Measurements from ENCODE around the gene NDUFB2. TPM values are rescaled to one million over a fixed set of nuclear protein-coding genes. Genes with fewer than 3 reads are reported as not detected.

The NDUFB2 gene
- total and polyA plus RNA-seq, 2 of the 13 experiments (the other 11 are each of a cell fraction or from before 2014, with no cell fraction given): 206 to 221 TPM

- in situ Hi-C loops (cut with HindIII; ENCODE audit: extremely low pct_ligation_motif_present, low pct_unique_long_range_greater_than_20kb) (loop anchor here (5.0 kb wide), 1 partner anchor 132 kb away; no protein-coding TSS in a partner anchor), intact Hi-C loops (cut with micrococcal nuclease; ENCODE audit: unreplicated experiment) (loop anchor here (10.0 kb wide), 1 partner anchor 365 kb away; the partner anchor contains the start of gene MRPS33)
- H4K20me1 ChIP-seq (ENCODE audit: insufficient read depth, low read length): no peaks in the 10 kb centered on the region
- 46% methylated on average over 5 of the region's 6 CpGs for WGBS (ENCODE audit: low lambda C conversion rate)
- no peaks in the 10 kb centered on the region for H3K36me3 ChIP-seq (replicated peaks in 1 of 2; ENCODE audit: control insufficient read depth in 1 of 2, insufficient read depth in 2 of 2, low read length in 2 of 2)
- BruUV-seq (replicated peaks): no TSS peak
- no peak overlapping the region for H3K27ac ChIP-seq (ENCODE audit: extremely low read length, insufficient read depth, low read length)
- ATAC-seq (no peak), FAIRE-seq (no peak), DNase-seq (ENCODE audit: low spot score) (no peak)
- no peak overlapping the region for H3K4me3 ChIP-seq (replicated peaks in 1 of 3; ENCODE audit: insufficient read depth in 1 of 3, low read depth in 2 of 3, low read length in 3 of 3)
- H3K27me3 ChIP-seq (ENCODE audit: control insufficient read depth in 1 of 2, insufficient read depth in 2 of 2, low read length in 2 of 2): peaks cover 0 to 7% of the 10 kb centered on the region in 2 experiments; a peak in 3 of 5 replicates
- no peak overlapping the region for H3K4me2 ChIP-seq (ENCODE audit: low read depth, low read length)
- H3K79me2 ChIP-seq (ENCODE audit: insufficient read depth, low read length): no peaks in the 10 kb centered on the region
- ChIA-PET CTCF (ENCODE audit: low intra/inter-chr PET ratio, low total read pairs) (no interaction called here), POLR2A (no interaction called here)
- TF ChIP-seq NFYB (CRISPR knock-in tag; IDR thresholded peaks at IDR 0.05) (no peak), ZNF251 (CRISPR knock-in tag; IDR thresholded peaks at IDR 0.05) (no peak), SNRNP70 (IDR thresholded peaks at IDR 0.05; ENCODE audit: low read depth, low read length) (no peak), POLR2AphosphoS2 (IDR thresholded peaks at IDR 0.05; ENCODE audit: low read depth, low read length) (no peak), HMG20B (CRISPR knock-in tag; conservative IDR thresholded peaks at IDR 0.05) (no peak)
- no peaks in the 10 kb centered on the region for H3K9me3 ChIP-seq (ENCODE audit: low read length)
- no peak overlapping the region for H3K9ac ChIP-seq (ENCODE audit: insufficient read depth, low read depth, low read length)
- H3K4me1 ChIP-seq (ENCODE audit: insufficient read depth, low read length): peaks cover 4% of the 10 kb centered on the region; the same call in 1 of the 2 replicates
- no peak overlapping the region for H2AFZ ChIP-seq (ENCODE audit: low read length)
Observed at GRCh38 chr7:140649556-140650205, 46.8 kb upstream of the NDUFB2 start.

- Histone ChIP-seq H3K27me3 (ENCODE audit: control insufficient read depth in 1 of 2, insufficient read depth in 2 of 2, low read length in 2 of 2) (peaks cover 0 to 7% of the 10 kb centered on the region in 2 experiments; a peak in 3 of 5 replicates), H3K27ac (ENCODE audit: extremely low read length, insufficient read depth, low read length) (no peak overlapping the region), H3K4me2 (ENCODE audit: low read depth, low read length) (no peak overlapping the region), H3K36me3 (replicated peaks in 1 of 2; ENCODE audit: control insufficient read depth in 1 of 2, insufficient read depth in 2 of 2, low read length in 2 of 2) (no peaks in the 10 kb centered on the region), H4K20me1 (ENCODE audit: insufficient read depth, low read length) (no peaks in the 10 kb centered on the region), H3K4me1 (ENCODE audit: insufficient read depth, low read length) (peaks cover 4% of the 10 kb centered on the region; the same call in 1 of the 2 replicates), H2AFZ (ENCODE audit: low read length) (no peak overlapping the region), H3K9ac (ENCODE audit: insufficient read depth, low read depth, low read length) (no peak overlapping the region), H3K9me3 (ENCODE audit: low read length) (no peaks in the 10 kb centered on the region), H3K79me2 (ENCODE audit: insufficient read depth, low read length) (no peaks in the 10 kb centered on the region), H3K4me3 (replicated peaks in 1 of 3; ENCODE audit: insufficient read depth in 1 of 3, low read depth in 2 of 3, low read length in 3 of 3) (no peak overlapping the region)
- intact Hi-C loops (cut with micrococcal nuclease; ENCODE audit: unreplicated experiment) (loop anchor here (10.0 kb wide), 1 partner anchor 364 kb away; the partner anchor contains the start of gene MRPS33), in situ Hi-C loops (cut with HindIII; ENCODE audit: extremely low pct_ligation_motif_present, low pct_unique_long_range_greater_than_20kb) (loop anchor here (5.0 kb wide), 1 partner anchor 133 kb away; no protein-coding TSS in a partner anchor)
- no TSS peak for BruUV-seq (replicated peaks)
- CTCF ChIA-PET (ENCODE audit: low intra/inter-chr PET ratio, low total read pairs): no interaction called here
- POLR2A ChIA-PET: no interaction called here
- 46% methylated on average over 12 of the region's 12 CpGs for WGBS (ENCODE audit: low lambda C conversion rate)
- no peak for DNase-seq (ENCODE audit: low spot score)
- no peak for ATAC-seq
- TF ChIP-seq, protein P1, sequence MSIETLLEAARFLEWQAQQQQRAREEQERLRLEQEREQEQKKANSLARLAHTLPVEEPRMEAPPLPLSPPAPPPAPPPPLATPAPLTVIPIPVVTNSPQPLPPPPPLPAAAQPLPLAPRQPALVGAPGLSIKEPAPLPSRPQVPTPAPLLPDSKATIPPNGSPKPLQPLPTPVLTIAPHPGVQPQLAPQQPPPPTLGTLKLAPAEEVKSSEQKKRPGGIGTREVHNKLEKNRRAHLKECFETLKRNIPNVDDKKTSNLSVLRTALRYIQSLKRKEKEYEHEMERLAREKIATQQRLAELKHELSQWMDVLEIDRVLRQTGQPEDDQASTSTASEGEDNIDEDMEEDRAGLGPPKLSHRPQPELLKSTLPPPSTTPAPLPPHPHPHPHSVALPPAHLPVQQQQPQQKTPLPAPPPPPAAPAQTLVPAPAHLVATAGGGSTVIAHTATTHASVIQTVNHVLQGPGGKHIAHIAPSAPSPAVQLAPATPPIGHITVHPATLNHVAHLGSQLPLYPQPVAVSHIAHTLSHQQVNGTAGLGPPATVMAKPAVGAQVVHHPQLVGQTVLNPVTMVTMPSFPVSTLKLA (IDR thresholded peaks at IDR 0.05): peak; percentile 74
- no peak for TF ChIP-seq PAWR (CRISPR knock-in tag; IDR thresholded peaks at IDR 0.05; ENCODE audit: borderline replicate concordance)
- no peak for FAIRE-seq
Observed at GRCh38 chr7:140650367-140650766, 46.1 kb upstream of the NDUFB2 start.
